ENCODE results near the gene LRRN3.
"Not testable (repeated sequence)": the region's sequence is repeated elsewhere in the genome, so short reads cannot be mapped to it uniquely, and the experiment has no call there.

The LRRN3 gene

DNA sequence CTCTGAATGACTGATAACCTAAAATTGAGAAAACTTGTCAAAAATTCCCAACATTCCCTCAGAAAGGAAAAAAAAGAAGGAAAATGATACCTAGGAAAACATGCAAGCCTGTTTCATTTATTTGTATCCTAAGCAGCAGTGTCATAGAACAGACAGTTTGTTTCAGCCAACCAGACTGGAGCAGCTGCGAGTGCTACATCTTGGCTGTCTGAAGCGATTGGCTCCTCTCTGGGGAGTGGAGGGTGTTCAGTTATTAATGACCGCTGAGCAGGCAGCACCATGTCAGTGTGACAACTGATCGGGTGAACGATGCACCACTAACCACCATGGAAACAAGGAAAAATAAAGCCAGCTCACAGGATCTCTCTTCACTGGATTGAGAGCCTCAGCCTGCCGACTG lies at the start of gene LRRN3:
LRRN3 (plus strand) TSS at position 282 of the 400 bp plus-strand sequence. CDS start 31,646 bp downstream, outside the sequence.
- peak; percentile 49 to 94 (median 77) for DNase-seq

DNA sequence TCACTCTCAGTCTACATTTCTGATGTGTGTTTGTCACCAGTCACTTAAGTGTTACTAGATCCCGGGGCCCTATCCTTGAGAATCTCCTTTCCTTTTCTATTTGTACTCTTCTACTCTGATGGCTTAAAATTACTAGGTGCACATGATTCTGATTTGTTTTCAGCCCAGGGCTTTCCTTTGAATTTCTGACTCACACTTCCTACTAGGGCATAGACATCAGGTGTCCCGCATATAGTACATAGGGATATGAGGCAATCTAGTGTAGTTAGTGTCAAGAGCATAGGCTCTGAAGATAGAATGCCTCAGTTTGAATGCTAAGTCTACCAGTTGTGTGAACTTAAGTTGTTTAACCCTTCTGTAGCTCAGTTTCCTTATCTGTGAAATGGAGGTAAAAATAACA lies 49.4 kb upstream of the LRRN3 start:
- DNase-seq = peak in 1 of 3 experiments; percentile 10

DNA sequence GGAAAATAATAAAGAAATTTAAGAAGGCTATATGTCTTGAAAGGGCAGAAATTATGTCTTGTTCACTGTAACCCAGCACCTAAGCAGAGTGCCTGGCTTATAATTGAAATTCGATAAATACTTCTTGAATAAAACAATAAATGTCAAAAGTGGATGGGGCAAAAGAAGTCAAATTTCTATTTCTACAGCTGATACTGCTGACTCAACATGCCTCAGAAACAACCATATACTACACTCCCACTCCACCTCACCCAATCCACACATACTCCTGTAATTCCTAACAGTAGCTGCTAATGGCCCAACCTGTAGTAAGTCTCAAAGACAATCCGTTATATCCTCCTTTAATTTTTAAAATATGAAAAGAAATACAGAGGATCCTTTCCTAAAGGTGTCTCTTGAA lies 48.1 kb upstream of the LRRN3 start:
- no peak for DNase-seq

DNA sequence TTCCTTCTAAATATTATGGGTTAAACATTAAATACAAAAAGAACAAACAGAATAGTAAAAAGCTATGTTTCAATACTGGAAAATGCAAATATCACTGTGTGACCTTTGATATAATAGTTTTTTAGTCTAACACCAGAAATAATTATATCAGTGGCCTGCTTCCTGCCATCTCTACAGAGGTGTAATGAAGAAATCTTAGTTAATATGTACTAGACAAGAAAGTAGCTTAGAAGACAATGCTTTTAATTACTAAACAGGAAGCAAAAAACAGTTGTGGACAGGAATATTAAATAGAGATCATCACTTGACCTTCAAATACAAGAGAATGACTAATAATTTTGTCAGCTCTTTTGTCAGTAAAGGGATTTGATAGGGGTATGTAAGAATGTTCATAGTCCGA lies 47.4 kb upstream of the LRRN3 start:
- no peak for DNase-seq

DNA sequence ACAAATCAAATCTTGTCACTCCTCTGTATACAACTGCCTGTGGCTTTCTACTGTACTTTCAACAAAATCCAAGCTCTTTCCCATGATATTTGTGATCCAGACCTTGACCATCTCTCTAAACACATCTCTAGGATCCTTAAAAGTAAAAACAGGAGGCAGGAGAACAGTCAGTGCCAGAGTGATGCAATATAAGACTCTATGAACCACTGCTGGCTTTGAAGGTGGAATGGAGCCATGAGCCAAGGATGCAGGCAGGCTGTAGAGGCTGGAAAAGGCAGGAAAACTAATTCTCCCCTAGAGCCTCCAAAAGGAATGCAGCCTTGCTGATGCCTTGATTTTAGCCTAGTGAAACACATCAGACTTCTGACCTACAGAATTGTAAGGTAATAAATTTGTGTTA lies 45.5 kb upstream of the LRRN3 start:
- no peak for DNase-seq

DNA sequence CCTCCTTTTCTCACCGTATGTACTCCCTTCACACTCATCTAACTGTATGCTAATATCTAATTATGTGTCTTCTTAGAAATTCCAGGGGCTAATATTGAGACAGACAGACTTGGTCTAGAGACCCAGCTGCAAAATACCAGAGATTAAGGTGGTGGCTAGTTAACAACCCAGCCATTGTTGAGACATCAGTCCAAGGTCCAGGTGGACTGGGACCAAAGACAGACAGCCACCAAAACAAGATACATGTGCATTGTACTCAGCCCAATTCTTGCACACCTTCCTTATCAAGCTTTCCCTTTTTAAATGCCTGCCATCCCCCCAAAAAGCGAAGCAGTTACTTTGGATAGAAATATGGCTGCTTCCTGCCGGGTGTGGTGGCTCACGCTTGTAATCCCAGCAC lies 43.3 kb upstream of the LRRN3 start:
- DNase-seq = no peak

DNA sequence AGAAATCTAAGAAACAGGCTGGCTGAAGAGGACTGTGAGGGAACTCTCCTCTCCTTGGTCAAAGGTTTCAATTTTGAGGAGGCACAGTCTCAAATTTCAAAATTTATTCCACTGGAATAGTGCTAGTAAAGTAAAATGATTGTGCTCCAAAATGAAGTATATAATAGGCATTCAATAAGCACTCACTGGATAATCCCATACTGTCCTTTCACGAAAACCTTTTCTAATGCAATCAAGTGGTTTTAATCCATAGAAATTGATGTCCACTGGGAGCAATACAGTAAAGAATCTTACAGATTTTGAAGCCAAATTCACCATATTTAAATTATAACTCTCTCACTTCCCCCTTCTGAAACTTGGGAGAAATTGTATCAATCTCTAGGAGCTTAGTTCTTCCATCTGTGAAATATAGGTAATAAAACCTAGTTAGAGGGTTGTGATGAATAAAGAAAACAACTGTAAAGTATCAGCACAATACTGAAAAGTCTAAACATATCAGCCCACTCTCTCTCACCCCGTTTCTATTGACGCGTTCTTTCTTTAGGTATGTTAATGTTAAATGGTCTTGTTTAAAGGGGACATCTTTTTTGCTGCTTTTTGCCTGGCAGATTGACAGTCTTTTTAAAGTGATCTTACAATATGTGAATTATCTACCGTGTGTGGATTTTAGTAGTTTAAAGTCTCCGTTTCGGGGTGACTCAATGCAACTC lies 40.8 kb upstream of the LRRN3 start:
- DNase-seq = no peak

DNA sequence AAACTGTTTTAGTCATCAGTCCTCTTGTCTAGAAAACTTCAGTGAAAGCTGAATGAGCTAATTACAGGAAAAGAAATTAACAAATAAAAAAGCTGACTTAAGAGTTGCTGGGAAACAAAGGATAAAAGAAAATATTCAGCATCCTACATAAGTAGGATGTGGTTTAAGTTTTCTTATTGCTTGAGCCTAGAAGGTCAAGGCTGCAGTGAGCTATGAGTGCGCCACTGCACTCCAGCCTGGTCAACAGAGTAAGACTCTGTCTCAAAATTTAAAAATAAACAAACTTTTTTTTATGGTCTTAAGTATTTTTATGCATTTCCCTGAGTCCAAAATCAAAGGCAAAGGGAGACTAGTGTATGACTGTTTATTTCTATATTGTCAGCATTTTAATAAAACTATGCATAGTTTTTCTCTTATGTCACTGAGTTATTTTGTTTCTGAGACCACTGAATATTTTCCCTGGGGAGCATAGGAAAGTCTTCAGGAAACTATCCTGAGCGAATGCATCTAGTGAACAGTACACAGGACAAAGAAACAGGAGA lies 40.0 kb upstream of the LRRN3 start:
- DNase-seq = no peak

DNA sequence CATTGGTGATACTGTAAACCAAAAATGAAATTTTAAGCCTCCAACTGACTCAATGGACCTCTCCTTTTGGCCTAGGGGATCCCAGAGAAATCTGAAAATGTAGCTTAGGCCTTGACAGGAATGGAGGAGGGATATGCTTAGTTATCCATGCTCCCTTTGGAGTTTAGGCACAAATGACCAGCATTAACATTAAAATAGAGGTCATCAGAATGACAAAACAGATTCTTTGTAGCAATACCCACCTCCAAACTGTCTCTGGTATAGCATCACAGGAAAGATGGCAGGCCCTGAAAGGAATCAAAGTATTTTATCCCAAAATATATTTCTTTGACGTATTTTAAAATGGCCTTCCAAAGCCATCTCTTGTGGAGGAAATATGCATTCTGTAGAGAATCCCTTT lies 39.1 kb upstream of the LRRN3 start:
- no peak for DNase-seq

DNA sequence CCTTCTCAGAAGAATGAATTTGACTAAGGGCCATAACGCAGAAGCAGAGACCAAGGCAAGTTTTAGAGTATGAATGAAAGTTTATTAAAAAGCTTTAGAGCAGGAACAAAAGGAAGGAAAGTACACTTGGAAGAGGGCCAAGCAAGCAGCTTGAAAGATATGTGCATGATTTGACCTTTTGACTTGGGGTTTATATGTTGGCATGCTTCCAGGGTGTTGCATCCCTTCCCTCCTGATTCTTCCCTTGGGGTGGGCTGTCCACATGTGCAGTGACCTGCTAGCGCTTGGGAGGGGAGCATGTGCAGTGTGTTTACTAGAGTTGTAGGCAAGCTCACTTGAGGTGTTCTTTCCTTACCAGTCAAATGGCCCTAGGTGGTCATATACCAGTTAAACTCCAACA lies 37.9 kb upstream of the LRRN3 start:
- DNase-seq = no peak

DNA sequence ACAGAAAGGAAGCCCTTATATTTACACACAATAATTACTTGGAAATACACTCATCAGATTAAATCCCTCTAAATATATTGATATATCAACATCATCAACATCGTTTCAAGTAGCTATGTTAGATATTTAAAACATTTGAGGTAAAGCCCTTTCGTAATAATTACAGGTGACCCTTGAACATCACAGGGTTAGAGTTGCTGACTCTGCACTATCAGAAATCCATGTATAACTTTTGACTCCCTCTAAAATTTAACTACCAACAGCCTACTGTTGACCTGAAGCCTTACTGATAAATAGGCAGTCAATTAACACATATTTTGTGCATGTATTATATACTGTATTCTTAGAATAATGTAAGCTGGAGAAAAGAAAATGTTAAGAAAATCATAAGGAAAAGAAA lies 34.6 kb upstream of the LRRN3 start:
- no peak for DNase-seq

DNA sequence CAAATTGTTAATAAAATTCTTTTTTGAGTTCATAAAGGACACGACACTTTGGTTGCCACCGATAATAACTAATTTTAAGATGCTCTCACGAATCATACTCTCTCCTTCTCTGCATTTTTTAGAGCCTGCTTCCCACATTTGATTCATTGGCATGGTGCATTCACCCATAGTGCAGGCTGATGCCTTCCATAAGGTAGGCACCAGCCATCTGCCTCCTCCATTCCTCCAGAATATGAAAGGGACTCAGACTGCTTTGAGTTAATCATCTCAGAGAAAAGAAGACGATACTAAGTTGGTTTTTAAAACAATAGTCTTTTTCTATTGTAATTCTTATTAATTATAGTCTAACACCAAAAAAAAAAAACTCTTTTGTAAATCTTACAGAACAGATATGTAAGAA lies 33.9 kb upstream of the LRRN3 start:
- no peak for DNase-seq

DNA sequence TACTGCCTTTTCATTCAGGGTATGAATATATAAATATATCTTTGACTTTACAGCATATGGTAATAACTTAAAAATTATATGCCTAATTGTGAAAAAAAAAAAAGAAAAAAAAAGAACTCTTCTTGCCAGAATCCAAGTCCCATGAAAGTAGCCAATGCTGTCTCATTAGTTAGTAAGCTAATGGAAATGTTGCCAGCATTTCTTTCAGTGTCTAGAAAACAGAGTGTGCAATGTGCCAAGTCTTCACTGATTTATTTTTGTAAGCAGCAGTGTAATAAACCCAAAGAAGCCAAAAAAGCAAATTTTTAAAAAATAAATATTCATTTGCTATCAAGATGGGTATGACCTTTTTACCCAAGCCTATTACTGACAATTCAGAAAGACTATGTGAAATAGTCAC lies 31.1 kb upstream of the LRRN3 start:
- no peak for DNase-seq

DNA sequence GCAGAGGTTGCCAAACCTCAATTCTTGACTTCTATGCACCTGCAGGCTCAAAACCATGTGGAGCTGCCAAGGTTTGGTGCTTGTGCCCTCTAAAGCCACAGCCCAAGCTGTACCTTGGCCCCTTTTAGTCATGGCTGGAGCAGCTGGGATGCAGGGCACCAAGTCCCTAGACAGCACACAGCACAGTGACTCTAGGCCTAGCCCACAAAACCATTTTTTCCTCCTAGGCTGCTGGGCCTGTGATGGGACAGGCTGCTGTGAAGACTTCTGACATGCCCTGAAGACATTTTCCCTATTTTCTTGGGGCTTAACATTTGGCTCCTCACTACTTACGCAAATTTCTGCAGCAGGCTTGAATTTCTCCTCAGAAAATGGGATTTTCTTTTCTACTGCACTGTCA lies 27.8 kb upstream of the LRRN3 start:
- DNase-seq = no peak

DNA sequence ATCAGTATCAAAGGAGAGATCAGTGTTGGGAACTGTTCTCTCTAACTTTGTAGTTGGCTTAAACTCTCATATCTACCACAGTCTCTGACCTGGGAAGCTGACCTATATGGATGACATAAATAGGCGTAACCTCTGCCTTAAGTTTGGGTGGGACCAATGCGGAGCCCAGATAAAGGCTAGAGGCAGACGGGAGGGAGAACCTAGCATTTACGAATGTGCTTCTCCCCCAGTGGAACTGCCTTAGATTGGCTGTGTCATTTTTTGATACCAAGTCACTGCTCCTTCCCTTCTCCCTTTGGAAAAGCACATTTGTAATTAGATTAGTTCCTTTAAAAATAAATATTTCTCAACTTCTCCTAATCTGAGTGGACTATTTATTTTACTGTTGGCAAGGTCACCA lies 23.7 kb upstream of the LRRN3 start:
- DNase-seq = no peak

DNA sequence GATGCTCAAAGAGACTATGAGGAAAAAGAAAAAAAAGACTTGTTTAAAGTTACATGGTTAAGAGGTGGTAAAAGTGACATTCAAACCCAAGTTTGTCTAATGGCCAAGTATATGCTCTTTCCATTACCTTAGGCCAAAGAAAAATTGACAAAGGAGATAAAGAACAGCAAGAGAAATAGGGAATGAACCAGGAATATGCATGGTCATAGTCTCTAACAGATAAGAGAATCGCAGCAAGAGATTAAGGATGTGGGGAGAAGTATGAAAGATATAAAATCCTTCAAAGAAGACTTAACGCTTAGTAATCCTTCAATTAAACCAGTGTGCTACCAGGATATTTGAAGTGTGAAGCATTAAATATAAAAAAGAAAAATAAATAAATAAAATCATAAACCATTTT lies 23.2 kb upstream of the LRRN3 start:
- no peak for DNase-seq

DNA sequence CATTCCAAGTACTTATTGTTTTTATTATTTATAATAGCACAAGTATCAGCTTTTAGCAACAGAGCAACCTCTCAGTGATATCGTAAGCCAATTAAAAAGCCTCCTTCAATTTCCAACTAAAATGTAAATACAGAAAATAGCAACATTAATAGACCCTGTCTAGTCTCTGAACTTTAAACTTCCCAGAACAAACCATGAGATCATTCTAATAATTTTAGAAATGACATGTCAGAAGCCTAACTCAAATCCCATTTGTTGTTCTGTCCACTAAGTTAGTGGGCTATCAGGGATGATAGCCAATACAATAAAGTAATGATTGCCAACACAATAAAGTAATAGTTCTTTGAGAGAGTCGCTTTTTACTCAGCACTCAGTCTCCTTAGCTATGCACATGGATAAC lies 22.3 kb upstream of the LRRN3 start:
- no peak for DNase-seq

DNA sequence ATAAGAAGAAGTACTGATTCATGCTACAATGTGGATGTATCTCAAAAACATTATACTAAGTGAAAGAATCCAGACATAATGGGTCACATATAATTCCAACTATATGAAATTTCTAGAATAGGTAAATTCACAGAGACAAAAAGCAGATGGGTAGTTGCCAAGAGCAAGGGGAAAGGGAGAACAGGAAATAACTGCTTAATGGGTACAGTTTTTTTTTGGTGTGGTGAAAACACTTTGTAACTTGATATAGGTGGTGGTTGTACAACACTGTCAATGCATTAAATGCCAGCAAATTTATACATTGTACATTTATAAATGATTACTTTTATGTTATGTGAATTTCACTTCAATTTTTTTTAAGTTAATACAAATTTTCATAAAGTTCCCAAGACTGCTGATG lies 19.4 kb upstream of the LRRN3 start:
- DNase-seq = no peak

DNA sequence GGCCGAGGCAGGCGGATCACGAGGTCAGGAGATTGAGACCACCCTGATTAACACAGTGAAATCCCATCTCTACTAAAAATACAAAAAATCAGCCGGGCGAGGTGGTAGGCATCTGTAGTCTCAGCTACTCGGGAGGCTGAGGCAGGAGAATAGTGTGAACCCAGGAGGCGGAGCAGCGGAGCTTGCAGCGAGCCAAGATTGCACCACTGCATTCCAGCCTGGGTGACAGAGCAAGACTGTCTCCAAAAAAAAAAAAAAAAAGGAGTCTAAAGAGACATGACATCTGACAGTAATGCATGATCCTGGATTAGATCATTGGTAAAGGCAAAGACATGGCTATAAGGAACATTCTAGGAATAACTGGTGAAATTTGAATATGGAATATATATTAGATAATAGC lies 18.3 kb upstream of the LRRN3 start:
- not testable (repeated sequence) for DNase-seq

DNA sequence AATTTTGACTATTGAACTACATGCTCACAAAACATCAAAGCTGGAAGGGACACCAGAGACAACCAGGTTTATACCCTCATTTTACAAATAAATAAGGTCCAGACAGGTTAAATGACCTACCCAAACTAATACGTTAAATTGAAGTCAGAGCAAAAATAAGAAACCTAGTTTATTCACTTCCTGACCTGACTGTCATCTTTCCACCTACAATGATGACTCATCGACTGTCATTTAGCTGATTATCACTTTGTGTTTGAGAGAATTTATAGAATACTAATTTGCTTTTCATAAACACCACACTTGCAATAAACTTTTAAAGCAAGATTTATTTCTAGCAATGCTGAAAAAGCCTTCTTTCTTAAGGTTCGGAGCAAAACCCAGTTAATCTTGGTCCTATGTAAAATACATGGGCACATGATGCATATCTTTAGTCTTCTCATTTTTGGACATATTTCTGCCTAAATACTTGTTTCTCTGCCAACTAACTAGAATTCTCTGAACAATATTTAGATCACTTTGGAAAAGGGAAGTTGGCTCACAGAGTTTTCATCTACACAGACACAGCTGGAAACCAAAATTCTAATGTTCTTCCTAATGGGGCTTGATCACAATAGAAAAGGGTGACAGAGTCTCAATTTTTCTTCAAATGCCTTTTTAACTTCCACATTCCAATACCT lies 16.7 kb upstream of the LRRN3 start:
- no peak for DNase-seq

DNA sequence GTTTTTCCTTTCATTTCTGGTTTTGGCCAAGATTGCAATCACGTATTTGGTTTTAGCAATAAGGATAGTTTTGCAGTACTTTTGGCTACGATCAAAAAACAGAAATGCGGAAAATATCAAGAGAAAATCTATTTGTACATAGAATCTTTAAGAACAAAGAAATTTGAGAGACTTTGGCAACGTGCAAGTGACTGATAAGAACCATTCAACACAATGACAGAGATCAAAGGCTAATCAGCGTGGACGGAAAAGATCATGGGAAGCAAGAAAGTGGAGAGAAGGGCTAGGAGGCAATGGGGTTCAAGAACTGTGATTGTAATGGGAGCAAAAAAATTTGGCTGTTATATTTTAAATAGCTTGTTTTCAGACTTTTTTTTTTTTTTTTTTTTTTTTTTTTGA lies 16.2 kb upstream of the LRRN3 start:
- DNase-seq = no peak

DNA sequence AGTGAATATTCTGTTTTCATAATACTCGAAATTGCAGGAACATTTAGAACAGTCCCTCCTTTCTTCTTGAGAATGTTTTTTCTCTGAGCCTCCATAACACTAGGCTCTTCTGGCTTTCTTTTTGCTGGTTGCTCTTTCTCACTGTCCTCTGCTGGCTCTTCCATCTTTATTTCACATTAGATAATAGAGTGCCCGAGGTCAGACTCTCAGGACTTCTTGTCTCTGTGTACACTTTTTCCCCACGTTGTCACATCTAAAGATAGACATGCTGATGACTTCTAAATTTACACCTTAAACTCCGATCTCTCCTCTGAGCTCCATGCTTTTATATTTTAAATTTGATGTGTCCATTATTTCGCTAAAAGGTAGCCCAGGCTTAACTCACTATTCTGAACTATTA lies 15.4 kb upstream of the LRRN3 start:
- no peak for DNase-seq

DNA sequence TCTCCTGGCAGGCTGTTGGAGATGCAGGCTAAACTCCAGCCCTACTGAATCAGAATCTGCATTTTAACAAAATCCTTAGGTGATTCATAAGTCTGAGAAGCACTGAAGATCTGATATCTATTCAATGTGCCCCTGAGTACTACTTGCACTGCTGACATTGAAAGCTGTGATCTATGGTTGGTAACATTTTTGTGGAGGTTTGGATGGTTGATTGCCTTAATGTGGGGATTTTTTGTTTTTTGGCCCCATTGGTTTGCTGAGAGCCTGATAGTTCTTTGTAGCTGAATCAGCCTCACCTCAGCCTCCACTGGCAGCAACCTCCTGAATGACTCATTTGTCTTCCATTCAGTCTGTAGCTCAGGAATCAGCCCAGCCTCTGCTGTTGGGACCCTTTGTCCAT lies 14.7 kb upstream of the LRRN3 start:
- no peak for DNase-seq

DNA sequence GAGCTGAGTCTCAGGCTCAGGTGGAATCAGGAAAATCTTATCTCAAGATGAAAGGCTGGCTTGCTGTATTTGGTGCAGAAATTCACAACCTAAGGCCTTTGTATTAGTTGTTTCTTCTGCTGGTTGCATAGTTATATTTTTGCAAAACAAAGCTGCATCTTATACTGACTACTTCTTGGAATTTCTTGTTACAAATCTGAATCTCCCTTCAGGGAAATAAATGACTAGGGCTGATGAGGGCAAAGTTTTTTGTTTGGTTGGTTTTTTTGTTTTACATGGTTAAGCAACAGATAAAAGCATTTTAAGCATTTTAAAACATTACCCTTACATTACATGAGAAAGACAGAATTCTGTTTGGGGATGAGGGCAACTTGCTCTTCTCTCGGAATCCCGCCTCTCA lies 13.9 kb upstream of the LRRN3 start:
- DNase-seq = no peak
